ENCODE measurements around the gene TNNI2.
"Not testable (repeated sequence)": the region's sequence is repeated elsewhere in the genome, so short reads cannot be mapped to it uniquely, and the experiment has no call there.

The TNNI2 gene

DNA sequence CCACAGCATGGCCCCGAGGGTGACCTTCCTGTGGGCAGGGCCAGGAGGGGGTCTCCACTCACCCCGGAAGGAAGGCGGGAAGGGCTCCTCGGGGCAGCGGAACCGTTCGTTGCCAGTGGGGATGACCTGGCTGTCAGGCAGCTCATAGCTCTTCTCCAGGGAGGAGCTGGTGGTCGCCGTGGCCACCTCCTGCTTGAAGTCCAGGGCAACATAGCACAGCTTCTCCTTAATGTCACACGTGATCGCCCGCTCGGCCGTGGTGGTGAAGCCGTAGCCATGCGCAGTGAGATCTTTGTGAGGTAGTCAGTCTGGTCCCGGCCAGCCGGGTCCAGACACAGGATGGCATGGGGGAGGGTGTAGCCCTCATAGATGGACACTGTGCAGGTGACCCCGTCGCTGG lies 35.5 kb upstream of the TNNI2 start:
- no peak for TF ChIP-seq CTCF (conservative IDR thresholded peaks at IDR 0.05; ENCODE audit: low read depth, low read length)
- DNase-seq (ENCODE audit: low read depth), result no peak
- H3K4me3 ChIP-seq (ENCODE audit: low read length), result no peak overlapping the region

DNA sequence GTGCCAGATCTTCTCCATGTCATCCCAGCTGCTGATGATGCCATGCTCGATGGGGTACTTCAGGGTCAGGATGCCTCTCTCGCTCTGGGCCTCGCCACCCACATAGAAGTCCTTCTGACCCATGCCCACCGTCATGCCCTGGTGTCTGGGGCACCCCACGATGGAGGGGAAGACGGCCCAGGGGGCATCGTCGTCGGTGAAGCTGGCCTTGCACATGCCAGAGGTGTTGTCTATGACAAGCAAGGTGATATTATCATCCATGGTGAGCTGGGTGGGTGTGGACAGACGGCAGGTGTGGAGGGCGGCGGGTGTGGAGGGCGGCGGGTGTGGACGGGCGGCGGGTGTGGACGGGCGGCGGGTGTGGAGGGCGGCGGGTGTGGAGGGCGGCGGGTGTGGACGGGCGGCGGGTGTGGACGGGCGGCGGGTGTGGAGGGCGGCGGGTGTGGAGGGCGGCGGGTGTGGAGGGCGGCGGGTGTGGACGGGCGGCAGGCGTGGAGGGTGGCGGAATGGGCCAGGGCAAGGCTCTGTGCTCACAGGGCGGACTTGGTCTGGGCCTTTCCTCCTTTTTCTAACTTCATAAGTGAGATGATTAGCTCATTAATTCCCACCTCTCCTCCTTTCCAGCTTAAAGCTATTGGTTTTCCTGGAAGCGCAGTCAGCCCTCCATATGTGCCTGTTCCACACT lies 34.8 kb upstream of the TNNI2 start:
- not testable (repeated sequence) for H3K4me3 ChIP-seq (ENCODE audit: low read length); DNase-seq (ENCODE audit: low read depth)

- TF ChIP-seq CTCF (conservative IDR thresholded peaks at IDR 0.05; ENCODE audit: low read depth, low read length), result no peak
- H3K4me3 ChIP-seq (ENCODE audit: low read length), result no peak overlapping the region
- no peak for DNase-seq (ENCODE audit: low read depth)
These were observed 33.3 kb upstream of the TNNI2 start for GRCh38 chr11:1805525-1805924.

- no peak overlapping the region for H3K4me3 ChIP-seq (ENCODE audit: low read length)
These were observed 31.4 kb upstream of the TNNI2 start for GRCh38 chr11:1807264-1807995.

GRCh38 chr11:1810761-1811160 lies 28.0 kb upstream of the TNNI2 start:
- H3K4me3 ChIP-seq (ENCODE audit: low read length), result no peak overlapping the region
- no peak for TF ChIP-seq CTCF (conservative IDR thresholded peaks at IDR 0.05; ENCODE audit: low read depth, low read length)

More at GRCh38 chr11:1807264-1807995, 31.4 kb upstream of the TNNI2 start:
- DNase-seq (ENCODE audit: low read depth), result no peak
- TF ChIP-seq CTCF (conservative IDR thresholded peaks at IDR 0.05; ENCODE audit: low read depth, low read length), result peak; percentile 12

DNA sequence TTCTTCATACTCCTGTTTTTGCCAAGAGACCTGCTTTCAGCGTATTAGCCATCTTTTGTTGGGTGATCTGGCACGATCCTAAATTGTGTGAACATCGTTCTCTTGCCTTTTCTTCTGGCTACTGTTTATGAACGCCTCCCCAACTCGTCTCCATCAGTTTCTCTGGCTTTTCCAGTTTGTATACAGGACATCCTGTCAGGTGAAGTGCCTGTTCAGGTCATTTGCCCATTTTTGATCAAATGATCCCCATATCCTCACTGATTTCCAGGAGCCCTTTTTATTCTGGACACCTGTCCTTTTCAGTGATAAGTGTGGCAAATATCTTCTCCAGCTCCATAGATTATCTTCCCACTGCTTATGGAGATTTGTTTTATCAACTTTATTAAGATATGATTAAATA lies 26.5 kb upstream of the TNNI2 start:
- no peak for DNase-seq (ENCODE audit: low read depth)
- no peak overlapping the region for H3K4me3 ChIP-seq (ENCODE audit: low read length)
- no peak for TF ChIP-seq CTCF (conservative IDR thresholded peaks at IDR 0.05; ENCODE audit: low read depth, low read length)

More at GRCh38 chr11:1810761-1811160, 28.0 kb upstream of the TNNI2 start:
- no peak for DNase-seq (ENCODE audit: low read depth)

DNA sequence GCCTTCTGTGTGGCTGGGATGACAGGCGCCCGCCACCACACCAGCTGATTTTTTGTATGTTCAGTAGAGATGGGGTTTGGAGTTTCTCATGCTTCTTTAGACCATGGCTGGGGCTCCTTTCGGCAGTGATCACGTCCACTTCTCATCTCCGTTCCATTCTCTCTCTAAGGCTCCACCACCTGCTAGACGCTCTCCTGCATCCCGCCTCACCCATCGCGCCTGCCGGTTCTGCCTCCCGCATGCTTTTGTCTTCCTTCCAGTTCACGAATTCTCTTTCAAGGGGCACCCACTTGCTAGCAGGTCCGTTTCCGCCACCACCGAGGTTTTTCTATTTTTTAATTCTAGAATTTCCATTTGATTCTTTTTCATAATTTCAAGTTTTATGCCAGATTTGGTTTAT lies 26.0 kb upstream of the TNNI2 start:
- TF ChIP-seq CTCF (conservative IDR thresholded peaks at IDR 0.05; ENCODE audit: low read depth, low read length), result no peak
- DNase-seq (ENCODE audit: low read depth), result no peak

GRCh38 chr11:1813356-1813755 lies 25.4 kb upstream of the TNNI2 start:
- H3K4me3 ChIP-seq (ENCODE audit: low read length); DNase-seq (ENCODE audit: low read depth): not testable (repeated sequence)

More for the DNA sequence above, 26.0 kb upstream of the TNNI2 start:
- no peak overlapping the region for H3K4me3 ChIP-seq (ENCODE audit: low read length)
